T-helper 2 cell treated with Interferon-gamma antibody and Interleukin-4, amounts not matched to agents 100 ng/mL and 5 ng/mL, for 36 hours (primary cell): ENCODE data around the gene DDX24. TPM values are rescaled to one million over a fixed set of nuclear protein-coding genes. Genes with fewer than 3 reads are reported as not detected.

Experiments used
- intact Hi-C: fragments of 100-400 bp; cut with micrococcal nuclease; formaldehyde crosslinking; loops from one replicate; pipeline ENCODE4 v1.15.1; 2023
- total RNA-seq: library from RNA; stranded (reverse); gene quantifications from 2 replicates; pipeline ENCODE4 v1.2.3, GENCODE V29; 2022

DDX24 gene, protein sequence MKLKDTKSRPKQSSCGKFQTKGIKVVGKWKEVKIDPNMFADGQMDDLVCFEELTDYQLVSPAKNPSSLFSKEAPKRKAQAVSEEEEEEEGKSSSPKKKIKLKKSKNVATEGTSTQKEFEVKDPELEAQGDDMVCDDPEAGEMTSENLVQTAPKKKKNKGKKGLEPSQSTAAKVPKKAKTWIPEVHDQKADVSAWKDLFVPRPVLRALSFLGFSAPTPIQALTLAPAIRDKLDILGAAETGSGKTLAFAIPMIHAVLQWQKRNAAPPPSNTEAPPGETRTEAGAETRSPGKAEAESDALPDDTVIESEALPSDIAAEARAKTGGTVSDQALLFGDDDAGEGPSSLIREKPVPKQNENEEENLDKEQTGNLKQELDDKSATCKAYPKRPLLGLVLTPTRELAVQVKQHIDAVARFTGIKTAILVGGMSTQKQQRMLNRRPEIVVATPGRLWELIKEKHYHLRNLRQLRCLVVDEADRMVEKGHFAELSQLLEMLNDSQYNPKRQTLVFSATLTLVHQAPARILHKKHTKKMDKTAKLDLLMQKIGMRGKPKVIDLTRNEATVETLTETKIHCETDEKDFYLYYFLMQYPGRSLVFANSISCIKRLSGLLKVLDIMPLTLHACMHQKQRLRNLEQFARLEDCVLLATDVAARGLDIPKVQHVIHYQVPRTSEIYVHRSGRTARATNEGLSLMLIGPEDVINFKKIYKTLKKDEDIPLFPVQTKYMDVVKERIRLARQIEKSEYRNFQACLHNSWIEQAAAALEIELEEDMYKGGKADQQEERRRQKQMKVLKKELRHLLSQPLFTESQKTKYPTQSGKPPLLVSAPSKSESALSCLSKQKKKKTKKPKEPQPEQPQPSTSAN
- total RNA-seq, result 187 and 192 TPM in 2 replicates

DNA sequence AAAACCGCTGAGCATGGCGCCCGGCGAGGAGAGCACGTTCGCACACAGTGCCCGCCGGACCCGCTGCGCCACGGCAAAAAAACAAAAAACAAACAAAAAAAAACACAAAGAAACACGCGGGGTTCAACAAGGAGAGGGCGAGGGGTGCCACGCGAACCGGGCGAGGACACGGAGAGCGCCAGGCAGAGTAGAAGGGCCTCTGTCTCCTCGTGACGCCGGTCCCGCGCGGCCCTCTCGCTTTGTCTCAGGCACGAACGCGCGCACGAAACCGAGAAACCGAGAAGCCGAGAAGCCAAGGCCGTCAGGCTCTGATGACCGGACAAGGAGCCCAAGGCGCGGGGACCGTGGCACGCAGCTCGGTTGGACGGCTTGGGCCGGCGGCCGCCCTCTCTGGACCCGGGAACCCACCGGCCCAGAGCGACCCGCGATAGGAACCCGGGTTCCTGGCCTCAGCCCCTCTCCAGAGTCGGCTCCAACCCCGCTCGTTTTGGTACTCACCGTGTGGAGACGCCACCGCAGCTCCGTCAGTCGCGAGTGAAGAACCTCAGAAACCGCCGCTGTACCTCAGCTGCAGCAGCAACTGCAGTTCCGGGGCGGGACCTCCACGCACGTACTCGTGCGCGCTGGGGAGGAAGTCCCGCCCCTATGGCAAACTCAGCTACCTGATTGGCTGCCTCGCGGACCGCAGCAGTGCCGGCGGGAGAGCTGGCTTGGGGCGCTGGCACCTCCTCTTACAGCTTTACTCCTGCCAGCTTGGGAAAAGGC, at the start of gene DDX24, which contains the start of gene IFI27L1:
Gene DDX24, minus strand, starts transcription at position 582 of the 765 bp plus-strand sequence. CDS start 1,460 bp downstream, outside the sequence.
Gene IFI27L1, plus strand, starts transcription at position 690 of the 765 bp plus-strand sequence. CDS start 15,628 bp downstream, outside the sequence.
- intact Hi-C loops, result loop anchor here (1.0 to 5.0 kb wide), 7 partner anchors 25 to 1454 kb away; partner anchors contain the start of genes GLRX5, IFI27L2 and OTUB2

DNA sequence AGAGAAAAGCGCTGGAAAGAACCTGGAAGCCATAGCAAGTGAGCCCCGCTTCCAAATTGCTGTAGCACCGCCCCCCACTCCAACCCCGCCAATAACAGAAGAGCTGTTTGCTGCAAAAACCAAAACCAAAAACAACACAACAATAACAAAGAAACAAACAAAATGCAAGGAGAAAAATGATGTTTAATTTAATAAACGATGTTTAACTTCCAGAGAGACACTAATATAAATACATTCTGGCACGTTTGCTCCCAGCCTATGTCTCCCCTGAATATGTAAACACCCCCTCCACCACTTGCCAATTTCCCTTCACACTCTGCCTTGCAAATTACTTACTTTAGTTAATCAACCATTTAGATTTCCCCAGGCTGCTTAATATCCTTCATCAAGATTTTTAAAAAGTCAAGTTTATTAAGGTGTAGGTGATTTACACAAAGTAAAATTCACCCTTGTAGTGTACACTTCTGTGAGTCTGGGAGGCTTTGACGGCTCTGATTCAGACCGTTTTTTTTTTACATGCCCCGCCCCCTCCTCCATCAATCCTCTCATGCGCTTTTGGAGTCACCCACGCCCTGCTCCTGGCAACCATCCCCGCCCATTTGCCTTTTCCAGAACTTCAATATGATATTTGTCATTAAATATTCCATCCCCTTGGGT, 48.9 kb upstream of the DDX24 start:
- intact Hi-C loops, result loop anchor here (1.0 to 10.0 kb wide), 5 partner anchors 49 to 795 kb away; partner anchors contain the start of genes BTBD7, DDX24 and IFI27L1

DNA sequence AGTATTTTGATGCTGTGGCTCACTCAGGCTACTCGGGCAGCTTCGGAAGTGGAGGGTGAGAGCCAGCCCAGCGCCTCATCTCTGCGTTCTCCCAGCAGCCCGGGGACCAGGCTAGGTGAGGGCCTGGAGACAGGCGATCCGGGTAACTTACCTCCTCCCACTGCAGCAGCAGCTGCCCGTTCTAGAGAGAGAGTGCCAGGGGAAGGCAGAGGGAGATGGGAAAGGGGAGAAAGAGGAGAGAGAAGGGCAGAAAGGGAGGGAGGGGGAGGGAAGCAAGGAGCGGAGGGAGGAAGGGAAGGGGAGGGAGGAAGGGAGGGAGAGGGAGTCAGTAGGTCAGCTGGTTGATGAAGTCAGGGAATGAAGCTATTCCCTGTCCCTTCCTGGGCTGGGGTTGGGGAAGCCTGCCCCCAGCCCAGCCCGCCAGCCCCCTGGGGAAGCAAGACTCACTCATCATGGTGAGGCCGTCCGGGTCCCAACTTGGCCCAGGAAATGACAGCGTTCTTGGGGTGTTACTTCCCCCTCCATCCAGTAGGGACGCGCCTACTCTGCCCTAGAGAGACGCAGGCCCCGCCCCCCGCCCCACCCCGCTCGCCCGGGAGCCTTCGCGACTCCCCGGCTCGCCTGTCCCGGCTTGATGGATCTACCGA, 48.2 kb upstream of the DDX24 start, which contains the start of gene IFI27L2:
Gene IFI27L2, minus strand, starts transcription at position 494 of the 647 bp plus-strand sequence. Its CDS starts 40 bp downstream, at position 454.
- intact Hi-C loops, result loop anchor here (1.0 to 2.0 kb wide), 3 partner anchors 48 to 190 kb away; partner anchors contain the start of genes DDX24 and IFI27L1

DNA sequence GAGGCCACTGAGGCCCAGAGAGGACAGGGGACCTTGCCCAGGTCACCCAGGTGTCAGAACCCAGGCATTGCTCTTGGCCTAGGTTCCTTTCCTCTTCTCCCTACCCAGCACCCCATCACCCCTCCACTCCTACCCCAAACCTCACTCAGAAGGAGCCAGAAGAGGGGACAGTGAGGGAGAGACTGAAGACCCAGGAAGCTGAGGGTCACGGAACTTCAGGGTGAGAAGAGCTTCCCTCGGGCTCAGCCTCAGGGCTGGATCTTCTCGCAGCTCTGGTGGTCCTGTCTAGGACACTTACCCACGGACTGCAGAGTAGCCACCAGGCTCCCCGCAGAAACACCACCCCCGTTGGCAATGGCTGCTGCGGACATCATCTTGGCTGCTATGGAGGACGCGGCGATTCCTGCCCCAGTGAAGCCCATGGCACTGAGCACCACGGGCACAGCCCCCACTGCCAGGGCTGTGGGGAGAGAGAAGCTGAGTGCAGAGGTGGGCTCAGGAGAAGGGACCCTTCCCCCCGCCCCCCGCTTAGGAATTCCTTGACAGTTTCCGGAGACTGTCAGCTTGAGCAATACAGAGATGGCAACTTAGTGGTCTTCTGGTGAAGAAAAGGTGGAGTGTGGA, 47.3 kb upstream of the DDX24 start:
- intact Hi-C loops, result loop anchor here (2.0 kb wide), 2 partner anchors 92 to 190 kb away; no protein-coding TSS in a partner anchor

DNA sequence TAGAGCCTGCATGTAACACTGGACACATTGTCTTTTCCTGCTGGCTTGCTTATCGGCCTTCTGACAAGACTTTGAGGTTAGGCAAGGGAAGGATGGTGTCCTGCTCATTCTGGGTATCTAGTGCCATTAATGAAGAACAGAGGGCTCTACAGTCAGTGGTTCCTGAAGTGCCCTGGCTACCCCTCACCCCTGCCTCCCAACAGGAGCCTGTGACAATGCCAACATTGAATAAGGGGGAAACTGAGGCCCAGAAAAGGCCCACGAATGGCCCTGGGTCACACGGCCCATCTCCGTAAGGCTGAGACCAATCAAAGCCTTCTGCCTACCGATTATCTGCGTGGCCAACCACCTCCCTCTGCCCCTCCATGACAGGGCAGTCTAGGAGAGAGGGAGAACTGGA, 46.3 kb upstream of the DDX24 start:
- intact Hi-C loops, result no loop called here

DNA sequence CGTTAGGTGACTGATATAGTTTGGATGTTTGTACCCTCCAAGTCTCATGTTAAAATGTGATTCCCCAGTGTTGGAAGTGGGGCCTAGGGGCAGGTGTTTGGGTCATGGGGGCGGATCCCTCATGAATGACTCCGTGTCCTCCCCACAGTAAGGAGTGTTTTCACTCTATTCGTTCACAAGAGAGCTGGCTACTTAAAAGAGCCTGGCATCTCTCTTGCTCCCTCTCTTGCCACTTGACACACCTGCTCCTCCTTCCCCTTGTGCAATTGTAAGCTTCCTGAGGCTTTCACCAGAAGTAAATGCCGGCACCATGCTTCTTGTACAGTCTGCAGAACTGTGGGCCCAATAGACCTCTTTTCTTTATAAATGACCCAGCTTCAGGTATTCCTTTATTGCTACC, 45.8 kb upstream of the DDX24 start:
- intact Hi-C loops, result no loop called here

DNA sequence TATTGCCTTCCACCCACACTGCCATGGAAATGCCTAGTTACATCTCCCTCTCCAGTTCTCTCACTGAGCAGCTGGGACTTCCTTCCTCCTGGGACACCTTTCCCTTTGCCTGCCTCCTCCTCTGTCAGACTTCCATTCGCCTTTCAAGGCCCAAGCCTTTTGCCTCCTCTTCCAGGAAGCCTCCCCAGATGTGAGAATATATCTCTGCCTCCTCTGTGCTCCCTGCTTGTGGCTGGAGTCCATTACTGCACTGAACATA, 45.3 kb upstream of the DDX24 start:
- intact Hi-C loops, result no loop called here

DNA sequence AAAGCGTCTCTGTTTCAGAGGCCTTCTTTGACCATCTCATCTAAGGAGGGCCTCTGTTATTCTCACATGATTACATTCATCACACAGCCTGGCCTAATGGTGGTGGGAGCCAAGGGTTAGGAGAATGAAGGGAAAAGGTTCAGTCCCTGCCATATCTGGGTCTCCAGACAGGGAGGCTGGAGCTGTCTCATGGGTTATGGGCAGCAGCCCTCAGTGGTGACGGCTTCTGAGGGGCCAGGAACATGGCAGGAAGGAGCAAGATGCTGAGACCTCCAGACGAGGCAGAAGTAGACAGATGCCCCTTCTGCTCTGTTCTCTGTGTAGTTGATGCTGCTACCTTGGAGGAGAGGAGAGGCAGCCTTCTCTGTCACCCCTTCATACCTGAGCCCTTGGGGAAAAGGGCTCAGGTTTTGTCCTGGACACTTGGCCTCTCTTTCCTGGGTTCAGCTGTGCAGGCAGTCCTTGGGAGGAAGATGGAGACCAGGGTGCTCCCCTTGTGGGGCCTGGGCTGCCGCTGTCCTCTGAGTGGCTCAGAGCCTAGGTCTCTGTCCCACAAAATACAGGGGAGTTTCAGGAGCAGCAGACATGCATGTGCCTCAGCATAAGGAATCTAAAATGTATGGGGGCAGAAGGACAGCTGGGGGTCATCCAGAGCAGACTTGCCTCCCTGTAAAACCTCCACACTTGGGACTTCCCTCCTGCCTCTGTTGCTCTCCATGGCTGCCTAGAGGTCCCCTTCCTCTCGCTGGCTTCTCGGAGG, 44.8 kb upstream of the DDX24 start:
- intact Hi-C loops, result no loop called here

DNA sequence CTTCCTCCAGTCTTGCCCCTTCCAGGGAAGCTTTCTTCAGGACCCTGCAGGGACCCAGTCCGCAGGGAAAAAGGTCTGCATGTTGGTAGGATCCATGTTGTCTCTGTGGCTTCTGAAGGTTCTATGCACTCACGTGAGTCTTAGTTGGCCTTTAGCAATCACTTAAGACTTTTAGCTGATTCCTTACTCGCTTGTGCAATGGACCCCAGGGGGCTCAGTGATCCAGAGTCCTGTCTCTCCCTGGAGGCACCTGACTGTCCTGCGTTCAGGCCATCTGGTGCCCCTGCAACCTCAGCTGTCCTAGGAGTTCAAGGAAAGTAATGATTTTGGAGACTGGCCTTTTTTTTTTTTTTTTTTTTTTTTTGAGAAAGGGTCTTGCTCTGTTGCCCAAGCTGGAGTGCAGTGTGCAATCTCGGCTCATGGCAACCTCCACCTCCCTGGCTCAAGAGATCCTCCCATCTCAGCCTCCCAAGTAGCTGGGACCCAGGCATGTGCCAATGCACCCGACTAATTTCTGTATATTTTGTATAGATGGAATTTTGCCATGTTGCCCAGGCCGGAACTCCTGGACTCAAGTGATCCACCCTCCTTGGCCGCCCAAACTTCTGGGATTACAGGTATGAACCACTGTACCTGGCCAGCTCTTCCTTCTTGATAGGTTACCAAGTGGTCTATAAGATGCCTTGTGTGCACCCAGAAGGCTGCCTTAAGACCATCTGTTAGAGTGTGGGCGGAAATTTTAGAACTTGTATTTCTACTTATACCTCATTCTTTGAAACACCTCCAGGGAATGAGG, 43.8 kb upstream of the DDX24 start:
- intact Hi-C loops, result no loop called here

DNA sequence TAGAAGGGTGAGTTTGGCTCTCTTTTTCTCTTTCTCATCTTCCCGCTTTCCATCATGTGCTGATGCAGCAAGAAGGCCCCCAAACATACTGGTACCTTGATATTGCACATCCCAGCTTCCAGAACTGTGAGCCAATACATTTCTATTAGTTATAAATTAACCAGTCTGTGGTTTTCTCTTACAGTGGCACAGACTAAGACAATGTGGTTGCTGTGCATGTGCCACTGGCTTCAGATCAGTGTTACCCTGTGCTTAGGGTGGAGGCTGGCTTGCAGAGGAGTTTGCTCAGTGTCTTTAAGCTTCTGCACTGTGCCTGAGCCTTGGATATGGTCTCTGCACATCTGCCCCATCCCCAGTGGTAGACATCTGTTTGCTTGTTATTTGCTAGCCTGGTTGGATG, 42.9 kb upstream of the DDX24 start:
- intact Hi-C loops, result no loop called here

DNA sequence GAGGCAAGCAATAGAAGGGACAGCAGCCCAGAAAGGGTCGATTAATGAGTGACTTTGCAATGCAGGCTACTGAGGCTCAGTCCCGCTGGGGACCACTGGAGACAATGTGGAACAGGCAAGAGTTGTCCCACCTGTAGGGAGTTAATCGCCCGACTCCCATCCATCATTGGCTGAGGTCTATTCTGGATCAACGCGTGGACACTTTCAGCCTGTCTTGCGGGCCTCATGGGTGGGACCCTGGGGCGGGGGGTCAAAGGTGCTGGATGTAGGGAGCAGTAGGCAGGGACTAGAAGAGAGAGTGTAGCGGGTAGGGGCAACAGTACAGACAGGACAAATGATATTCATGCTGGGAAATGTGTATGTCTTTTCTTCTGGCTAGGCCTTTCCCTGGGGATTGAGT, 42.3 kb upstream of the DDX24 start:
- intact Hi-C loops, result no loop called here

DNA sequence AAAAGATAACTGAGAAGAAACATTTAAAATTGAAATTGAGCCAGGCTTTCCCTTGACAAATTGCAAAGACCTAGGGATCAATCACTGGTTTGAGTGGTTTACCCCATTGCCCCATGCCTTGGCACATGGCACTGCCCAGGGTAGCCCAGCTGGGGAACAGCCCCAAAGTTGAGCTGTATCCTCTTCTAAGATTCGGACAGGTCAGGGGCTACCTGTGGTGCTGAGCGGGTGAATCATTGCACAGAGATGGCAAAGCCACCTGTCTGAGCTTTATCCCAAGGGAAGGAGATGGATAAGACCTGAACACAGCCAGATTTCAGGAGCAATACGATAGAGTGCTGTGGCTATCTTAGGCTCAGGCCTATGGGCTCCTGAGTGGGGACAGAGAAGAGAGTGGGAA, 41.4 kb upstream of the DDX24 start:
- intact Hi-C loops, result no loop called here

DNA sequence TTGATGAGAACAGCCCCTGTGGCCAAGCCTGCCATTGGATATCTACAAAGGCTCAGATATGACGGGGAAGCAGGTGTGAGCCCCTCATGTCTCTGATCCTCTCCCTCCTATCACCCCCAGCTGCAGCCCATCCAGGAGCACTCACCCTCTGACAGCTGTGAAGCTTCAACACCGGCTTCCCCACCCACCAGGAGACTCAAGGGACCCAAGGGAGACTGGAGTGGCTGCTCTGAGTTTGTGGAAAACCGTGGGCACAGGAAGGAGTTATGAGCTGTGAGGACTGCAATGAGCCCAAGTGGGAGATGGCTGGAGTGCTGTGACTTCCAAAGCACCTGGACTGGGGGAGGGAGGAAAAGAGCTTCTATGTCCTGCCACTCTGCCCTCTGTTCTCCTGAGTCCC, 40.5 kb upstream of the DDX24 start:
- intact Hi-C loops, result no loop called here

DNA sequence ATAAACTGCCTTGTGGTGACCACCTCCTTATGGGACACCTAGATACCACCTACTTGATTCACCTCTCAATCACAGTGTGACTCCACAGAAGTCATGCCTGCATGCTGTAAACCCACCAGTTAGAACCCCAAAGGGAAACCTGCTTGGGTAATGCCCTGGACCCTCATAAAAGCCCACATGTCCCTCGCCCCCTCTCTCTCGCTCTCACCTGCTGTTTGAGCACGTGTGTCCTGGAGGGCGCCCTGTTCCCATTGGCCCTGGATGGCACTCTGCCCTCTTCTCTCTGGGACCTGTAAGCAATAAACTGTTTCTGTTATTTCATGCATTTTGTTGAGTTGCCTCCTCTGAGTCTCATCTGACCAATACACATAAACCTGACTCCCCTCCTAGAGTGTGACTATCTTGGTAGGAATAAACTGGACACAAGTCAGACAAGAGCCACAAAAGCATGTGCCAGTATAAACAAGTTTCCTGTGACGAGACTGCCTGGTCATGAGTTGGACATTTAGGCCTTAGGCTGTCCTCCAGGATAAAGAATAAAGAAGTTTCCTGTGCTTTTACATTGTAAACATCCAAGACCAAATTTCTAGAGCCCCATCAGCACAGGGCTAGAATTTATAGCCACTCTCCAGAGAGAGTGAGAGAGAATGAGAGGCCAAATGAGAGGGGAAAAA, 39.8 kb upstream of the DDX24 start:
- intact Hi-C loops, result no loop called here

DNA sequence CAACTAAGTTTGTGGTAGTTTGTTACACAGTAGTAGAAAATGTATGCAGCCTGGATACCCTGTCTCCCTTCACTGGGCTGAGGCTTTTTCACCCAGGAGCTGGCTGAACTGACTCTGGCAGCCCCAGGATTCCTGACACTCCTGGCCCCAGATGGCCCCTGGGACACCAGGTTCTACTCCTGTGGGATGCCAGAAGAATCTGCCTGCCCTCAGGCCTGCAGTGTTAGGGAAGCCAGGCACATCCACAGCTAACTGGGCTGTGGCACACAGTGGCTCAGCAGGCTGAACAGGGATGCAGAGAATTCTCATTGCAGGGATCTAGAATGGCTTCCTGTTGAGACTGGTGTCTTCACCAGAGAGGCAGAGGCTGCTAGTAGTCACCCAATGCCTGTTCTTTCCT, 38.1 kb upstream of the DDX24 start:
- intact Hi-C loops, result no loop called here

DNA sequence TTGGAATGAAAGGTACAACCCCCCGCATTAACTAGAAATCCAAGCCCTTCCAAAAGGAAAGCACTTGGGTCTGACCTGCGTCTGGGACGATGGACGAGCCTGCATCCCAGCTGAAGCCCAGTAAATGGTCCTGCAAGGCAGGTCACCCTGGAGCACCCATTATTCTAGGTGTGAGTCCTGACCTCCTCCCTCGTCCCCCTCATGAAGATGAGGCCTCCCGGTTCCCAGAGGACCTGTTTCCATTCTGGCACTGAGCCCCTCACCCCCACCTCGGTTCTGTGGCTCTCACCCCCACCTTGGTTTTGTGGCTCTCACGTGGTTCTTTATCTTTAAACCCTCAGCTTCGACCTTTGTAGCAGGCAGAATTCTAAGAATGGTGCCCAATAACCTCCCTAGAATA, 36.9 kb upstream of the DDX24 start:
- intact Hi-C loops, result no loop called here

DNA sequence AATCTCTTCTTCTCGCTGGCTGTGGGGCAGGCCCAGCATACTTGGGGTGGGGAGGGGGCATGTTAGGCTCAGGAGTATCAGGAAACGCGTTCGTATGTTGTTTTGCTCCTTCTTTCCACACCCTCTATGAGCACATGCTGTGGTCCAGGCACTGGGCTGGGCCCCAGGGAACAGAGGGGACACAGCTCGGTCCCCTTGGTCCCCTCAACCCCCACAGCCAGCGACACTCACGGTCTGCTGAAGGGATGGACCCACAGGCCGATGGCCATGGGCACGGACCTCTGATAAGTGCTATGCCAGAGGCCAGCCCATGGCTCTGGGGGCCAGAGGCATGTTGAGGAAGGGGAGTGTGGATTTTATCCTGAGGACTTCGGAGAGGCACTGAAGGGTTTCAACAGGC, 35.7 kb upstream of the DDX24 start:
- intact Hi-C loops, result no loop called here

DNA sequence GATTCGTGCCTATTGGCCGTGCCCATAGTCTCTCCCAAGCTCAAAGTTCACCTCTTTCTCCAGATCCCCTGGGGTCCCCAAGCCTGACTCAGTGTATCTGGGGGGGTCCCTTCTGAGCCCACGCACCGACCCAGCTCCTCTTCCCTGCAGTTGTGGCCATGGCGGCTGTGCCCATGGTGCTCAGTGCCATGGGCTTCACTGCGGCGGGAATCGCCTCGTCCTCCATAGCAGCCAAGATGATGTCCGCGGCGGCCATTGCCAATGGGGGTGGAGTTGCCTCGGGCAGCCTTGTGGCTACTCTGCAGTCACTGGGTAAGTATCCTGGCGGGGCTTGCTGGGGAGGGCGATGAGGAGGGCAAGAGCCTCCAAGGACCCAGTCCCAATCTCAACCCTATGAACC, 34.6 kb upstream of the DDX24 start:
- intact Hi-C loops, result no loop called here
